GM23248 (cell line): ENCODE results near the gene TTC21B.

Experiments
- EZH2 ChIP-seq: fragments of 200-600 bp; sonication (generic); IDR thresholded peaks from 2 replicates; pipeline ENCODE4 v1.6.1; 2018; ENCODE audit warnings: antibody characterized with exemption, mild to moderate bottlenecking; ENCODE audit not compliant: insufficient read depth, poor library complexity, severe bottlenecking
- EZH2phosphoT487 ChIP-seq: fragments of 200-600 bp; sonication (generic); IDR thresholded peaks from 2 replicates; pipeline ENCODE4 v1.6.1; 2018; ENCODE audit warnings: antibody characterized with exemption, moderate library complexity, mild to moderate bottlenecking, low read depth; ENCODE audit not compliant: insufficient read depth

DNA sequence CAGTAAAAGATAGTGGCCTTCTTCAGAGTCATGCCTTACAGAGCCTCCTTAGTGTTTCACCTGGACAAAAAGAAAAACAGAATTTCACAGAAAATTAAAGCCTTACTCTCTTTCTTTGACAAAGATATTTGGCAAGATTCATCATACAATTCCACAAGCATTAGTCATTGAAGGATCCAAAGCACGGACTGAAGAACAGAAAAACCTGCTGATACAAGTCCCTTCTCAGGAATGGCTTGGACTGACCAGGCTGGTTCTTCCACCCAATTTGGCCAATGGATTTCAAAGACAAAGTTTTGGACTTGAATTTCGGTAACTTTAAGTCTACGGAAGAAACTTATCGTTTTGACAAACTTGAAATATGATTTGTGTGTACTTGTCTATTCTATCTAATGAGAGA lies 120.4 kb downstream of the TTC21B start:
- TF ChIP-seq EZH2 (no peak), EZH2phosphoT487 (no peak)
